GM23338 (cell line): ENCODE measurements around the gene RNLS. TPM values are rescaled to one million over a fixed set of nuclear protein-coding genes. Genes with fewer than 3 reads are reported as not detected.

Experiments used
- ATAC-seq: fragments of 200-7000 bp; cut with Tn5 transposase; 3 replicates; pipeline ENCODE4 v1.9.1; 2020
- DNase-seq: peaks from one replicate; pipeline ENCODE4 v3.0.0-alpha.2; 2015; ENCODE audit warnings: low spot score
- H2AFZ ChIP-seq: fragments of 200-600 bp; sonication (generic); 2 replicates; pipeline ENCODE4 v1.8.0; 2016; ENCODE audit warnings: antibody characterized with exemption, mild to moderate bottlenecking, moderate library complexity
- H3F3A ChIP-seq: fragments of 200-600 bp; sonication (generic); replicated peaks from 2 replicates; pipeline ENCODE4 v1.8.0; 2017; ENCODE audit warnings: antibody characterized with exemption, mixed run types, low read depth
- H3K27ac ChIP-seq: fragments of 200-600 bp; sonication (generic); 2 replicates; pipeline ENCODE4 v1.6.1; 2016; ENCODE audit warnings: low read depth
- H3K27me3 ChIP-seq: fragments of 200-600 bp; sonication (generic); 2 replicates; pipeline ENCODE4 v1.8.0; 2016; ENCODE audit warnings: mild to moderate bottlenecking, mixed run types, moderate library complexity; ENCODE audit not compliant: insufficient read depth
- H3K36me3 ChIP-seq: fragments of 200-600 bp; sonication (generic); 2 replicates; pipeline ENCODE4 v1.8.0; 2016; ENCODE audit warnings: mild to moderate bottlenecking; ENCODE audit not compliant: insufficient read depth
- H3K4me1 ChIP-seq: fragments of 200-600 bp; sonication (generic); 2 replicates; pipeline ENCODE4 v1.8.0; 2016; ENCODE audit warnings: mild to moderate bottlenecking, moderate library complexity; ENCODE audit not compliant: insufficient read depth
- H3K4me2 ChIP-seq: fragments of 200-600 bp; sonication (generic); 2 replicates; pipeline ENCODE4 v1.7.1; 2017; ENCODE audit warnings: mixed run types
- H3K4me3 ChIP-seq: fragments of 200-600 bp; sonication (generic); 2 replicates; pipeline ENCODE4 v1.6.1; 2016; ENCODE audit warnings: mixed run types
- H3K79me2 ChIP-seq: fragments of 200-600 bp; sonication (generic); replicated peaks from 2 replicates; pipeline ENCODE4 v1.8.0; 2017; ENCODE audit warnings: mild to moderate bottlenecking; ENCODE audit not compliant: insufficient read depth
- H3K9me2 ChIP-seq: fragments of 200-600 bp; sonication (generic); 2 replicates; pipeline ENCODE4 v1.8.0; 2017; ENCODE audit not compliant: insufficient read depth
- H4K20me1 ChIP-seq: fragments of 200-600 bp; sonication (generic); replicated peaks from 2 replicates; pipeline ENCODE4 v1.8.0; 2017; ENCODE audit warnings: mild to moderate bottlenecking; ENCODE audit not compliant: insufficient read depth
- H3K27ac Mint-ChIP-seq: 2 replicates; pipeline ENCODE4 v1.8.0; 2020; ENCODE audit warnings: inconsistent platforms, mild to moderate bottlenecking, moderate library complexity, mixed read lengths
- H3K27me3 Mint-ChIP-seq: 3 replicates; pipeline ENCODE4 v1.8.0; 2022; ENCODE audit warnings: low read depth, mild to moderate bottlenecking, moderate library complexity, mixed read lengths, inconsistent platforms; ENCODE audit not compliant: insufficient read depth, poor library complexity
- H3K36me3 Mint-ChIP-seq: 3 replicates; pipeline ENCODE4 v1.8.0; 2021; ENCODE audit warnings: low read depth, mild to moderate bottlenecking, inconsistent platforms, moderate library complexity, mixed read lengths
- H3K4me1 Mint-ChIP-seq: 3 replicates; pipeline ENCODE4 v1.8.0; 2020; ENCODE audit warnings: mild to moderate bottlenecking, inconsistent platforms, mixed read lengths
- H3K4me3 Mint-ChIP-seq: 3 replicates; pipeline ENCODE4 v1.8.0; 2021; ENCODE audit warnings: moderate library complexity, mild to moderate bottlenecking, inconsistent platforms, mixed read lengths
- H3K9me3 Mint-ChIP-seq: 3 replicates; pipeline ENCODE4 v1.8.0; 2020; ENCODE audit warnings: moderate library complexity, mild to moderate bottlenecking, inconsistent platforms, mixed read lengths
- CREB1 ChIP-seq: fragments of 250-450 bp; sonication (Bioruptor Pico); IDR thresholded peaks from 2 replicates; pipeline ENCODE4 v1.5.0; 2020; ENCODE audit warnings: low read depth, mild to moderate bottlenecking, moderate library complexity
- JUNB ChIP-seq: IDR thresholded peaks from one replicate; pipeline ENCODE4 v1.6.1; 2016; ENCODE audit warnings: antibody characterized with exemption; ENCODE audit not compliant: unreplicated experiment
- NANOG ChIP-seq: IDR thresholded peaks from 2 replicates; pipeline ENCODE4 v1.6.1; 2016; ENCODE audit warnings: antibody characterized with exemption, borderline replicate concordance
- STAT1 ChIP-seq: IDR thresholded peaks from one replicate; pipeline ENCODE4 v1.6.1; 2016; ENCODE audit warnings: antibody characterized with exemption; ENCODE audit not compliant: unreplicated experiment
- polyA plus RNA-seq: library from polyadenylated mRNA; unstranded; fragments of >200 nt; fragmentation: Nextera tagmentation; extraction: Ambion mirVana; gene quantifications from 2 replicates; pipeline ENCODE4 v1.2.1, GENCODE V29; 2016
- total RNA-seq: library from RNA; depleted of rRNA; stranded (reverse); fragments of >200 nt; shearing (Covaris generic); gene quantifications from 2 replicates; pipeline ENCODE4 v1.2.3, GENCODE V29; 2014
- TF ChIP-seq, protein P1 (sequence below): IDR thresholded peaks from one replicate; pipeline ENCODE4 v1.6.1; 2018; ENCODE audit warnings: antibody characterized with exemption; ENCODE audit not compliant: unreplicated experiment
- TF ChIP-seq, protein P2 (sequence below): fragments of 250-450 bp; sonication (Bioruptor Pico); IDR thresholded peaks from 2 replicates; pipeline ENCODE4 v1.5.0; 2020; ENCODE audit warnings: mild to moderate bottlenecking, moderate library complexity

RNLS gene
- total and polyA plus RNA-seq, 2 experiments from 2014 or later = 8.8 to 15.2 TPM

DNA sequence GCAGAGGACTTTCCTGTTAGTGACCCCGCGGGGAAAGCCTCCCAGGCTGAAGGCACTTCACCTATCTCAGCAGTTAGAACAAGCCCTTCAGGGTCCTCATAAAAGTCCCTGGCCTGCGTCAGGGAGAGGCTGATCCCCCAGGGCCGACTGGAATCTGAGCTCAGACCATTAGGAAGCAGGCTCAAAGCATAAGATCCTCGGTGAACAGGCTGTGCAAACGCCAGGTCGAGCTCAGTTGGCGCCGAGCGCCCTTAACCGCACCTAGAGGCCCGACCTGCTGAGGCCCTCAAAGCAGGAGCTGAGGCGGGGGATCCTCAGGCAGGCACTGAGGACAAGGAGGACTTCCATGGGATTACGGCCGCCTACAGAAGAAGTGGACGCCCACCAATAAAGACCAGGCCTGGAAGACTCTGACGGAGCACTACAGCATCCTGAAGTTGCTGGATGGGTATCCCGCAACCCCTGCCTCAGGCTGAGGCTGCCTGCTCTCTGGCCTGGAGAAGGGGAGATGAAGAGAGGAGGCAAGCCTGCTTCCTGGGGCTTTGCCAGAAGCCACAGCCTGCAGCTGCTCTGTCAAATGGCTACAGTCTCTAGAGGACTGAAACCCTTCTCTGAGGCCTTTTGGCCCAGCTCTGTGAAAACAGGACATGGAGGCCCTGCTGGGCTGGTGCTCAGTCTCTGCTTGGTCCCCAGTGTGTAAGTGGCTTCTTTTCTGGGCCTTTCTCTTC is 33.3 kb upstream of the RNLS start (continued):
- TF ChIP-seq, protein P1, sequence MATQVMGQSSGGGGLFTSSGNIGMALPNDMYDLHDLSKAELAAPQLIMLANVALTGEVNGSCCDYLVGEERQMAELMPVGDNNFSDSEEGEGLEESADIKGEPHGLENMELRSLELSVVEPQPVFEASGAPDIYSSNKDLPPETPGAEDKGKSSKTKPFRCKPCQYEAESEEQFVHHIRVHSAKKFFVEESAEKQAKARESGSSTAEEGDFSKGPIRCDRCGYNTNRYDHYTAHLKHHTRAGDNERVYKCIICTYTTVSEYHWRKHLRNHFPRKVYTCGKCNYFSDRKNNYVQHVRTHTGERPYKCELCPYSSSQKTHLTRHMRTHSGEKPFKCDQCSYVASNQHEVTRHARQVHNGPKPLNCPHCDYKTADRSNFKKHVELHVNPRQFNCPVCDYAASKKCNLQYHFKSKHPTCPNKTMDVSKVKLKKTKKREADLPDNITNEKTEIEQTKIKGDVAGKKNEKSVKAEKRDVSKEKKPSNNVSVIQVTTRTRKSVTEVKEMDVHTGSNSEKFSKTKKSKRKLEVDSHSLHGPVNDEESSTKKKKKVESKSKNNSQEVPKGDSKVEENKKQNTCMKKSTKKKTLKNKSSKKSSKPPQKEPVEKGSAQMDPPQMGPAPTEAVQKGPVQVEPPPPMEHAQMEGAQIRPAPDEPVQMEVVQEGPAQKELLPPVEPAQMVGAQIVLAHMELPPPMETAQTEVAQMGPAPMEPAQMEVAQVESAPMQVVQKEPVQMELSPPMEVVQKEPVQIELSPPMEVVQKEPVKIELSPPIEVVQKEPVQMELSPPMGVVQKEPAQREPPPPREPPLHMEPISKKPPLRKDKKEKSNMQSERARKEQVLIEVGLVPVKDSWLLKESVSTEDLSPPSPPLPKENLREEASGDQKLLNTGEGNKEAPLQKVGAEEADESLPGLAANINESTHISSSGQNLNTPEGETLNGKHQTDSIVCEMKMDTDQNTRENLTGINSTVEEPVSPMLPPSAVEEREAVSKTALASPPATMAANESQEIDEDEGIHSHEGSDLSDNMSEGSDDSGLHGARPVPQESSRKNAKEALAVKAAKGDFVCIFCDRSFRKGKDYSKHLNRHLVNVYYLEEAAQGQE = no peak

DNA sequence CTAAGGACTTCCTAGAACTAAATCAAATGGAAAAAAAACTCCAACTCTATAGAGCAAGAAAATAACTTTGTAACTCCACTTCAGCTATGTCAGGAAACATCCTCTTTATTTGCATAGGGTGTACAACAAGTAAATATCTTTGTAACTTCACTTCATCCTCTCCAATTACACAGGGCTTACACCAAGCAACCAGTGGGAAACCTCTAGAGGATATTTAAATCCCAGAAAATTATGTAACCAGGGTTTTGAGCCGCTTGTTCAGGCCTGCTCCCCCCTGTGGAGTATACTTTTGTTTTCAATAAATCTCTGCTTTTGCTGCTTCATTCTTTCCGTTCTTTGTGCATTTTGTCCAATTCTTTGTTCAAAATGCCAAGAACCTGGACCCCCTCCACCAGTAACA is 25.7 kb upstream of the RNLS start:
- H3K27ac ChIP-seq = no peak overlapping the region
- Mint-ChIP-seq H3K36me3 (no peaks in the 10 kb centered on the region), H3K27ac (no peak overlapping the region)

More for the DNA sequence above, 25.7 kb upstream of the RNLS start:
- Histone ChIP-seq H4K20me1 (no peaks in the 10 kb centered on the region), H3K4me1 (no peaks in the 10 kb centered on the region), H3K4me3 (no peak overlapping the region), H3K4me2 (no peak overlapping the region), H3K27me3 (no peaks in the 10 kb centered on the region), H2AFZ (no peak overlapping the region), H3K9me2 (no peaks in the 10 kb centered on the region), H3K36me3 (no peaks in the 10 kb centered on the region), H3K79me2 (no peaks in the 10 kb centered on the region), H3F3A (no peaks in the 10 kb centered on the region)
- no peak for TF ChIP-seq CREB1 (CRISPR knock-in tag)
- no peak for TF ChIP-seq JUNB
- TF ChIP-seq, protein P2, sequence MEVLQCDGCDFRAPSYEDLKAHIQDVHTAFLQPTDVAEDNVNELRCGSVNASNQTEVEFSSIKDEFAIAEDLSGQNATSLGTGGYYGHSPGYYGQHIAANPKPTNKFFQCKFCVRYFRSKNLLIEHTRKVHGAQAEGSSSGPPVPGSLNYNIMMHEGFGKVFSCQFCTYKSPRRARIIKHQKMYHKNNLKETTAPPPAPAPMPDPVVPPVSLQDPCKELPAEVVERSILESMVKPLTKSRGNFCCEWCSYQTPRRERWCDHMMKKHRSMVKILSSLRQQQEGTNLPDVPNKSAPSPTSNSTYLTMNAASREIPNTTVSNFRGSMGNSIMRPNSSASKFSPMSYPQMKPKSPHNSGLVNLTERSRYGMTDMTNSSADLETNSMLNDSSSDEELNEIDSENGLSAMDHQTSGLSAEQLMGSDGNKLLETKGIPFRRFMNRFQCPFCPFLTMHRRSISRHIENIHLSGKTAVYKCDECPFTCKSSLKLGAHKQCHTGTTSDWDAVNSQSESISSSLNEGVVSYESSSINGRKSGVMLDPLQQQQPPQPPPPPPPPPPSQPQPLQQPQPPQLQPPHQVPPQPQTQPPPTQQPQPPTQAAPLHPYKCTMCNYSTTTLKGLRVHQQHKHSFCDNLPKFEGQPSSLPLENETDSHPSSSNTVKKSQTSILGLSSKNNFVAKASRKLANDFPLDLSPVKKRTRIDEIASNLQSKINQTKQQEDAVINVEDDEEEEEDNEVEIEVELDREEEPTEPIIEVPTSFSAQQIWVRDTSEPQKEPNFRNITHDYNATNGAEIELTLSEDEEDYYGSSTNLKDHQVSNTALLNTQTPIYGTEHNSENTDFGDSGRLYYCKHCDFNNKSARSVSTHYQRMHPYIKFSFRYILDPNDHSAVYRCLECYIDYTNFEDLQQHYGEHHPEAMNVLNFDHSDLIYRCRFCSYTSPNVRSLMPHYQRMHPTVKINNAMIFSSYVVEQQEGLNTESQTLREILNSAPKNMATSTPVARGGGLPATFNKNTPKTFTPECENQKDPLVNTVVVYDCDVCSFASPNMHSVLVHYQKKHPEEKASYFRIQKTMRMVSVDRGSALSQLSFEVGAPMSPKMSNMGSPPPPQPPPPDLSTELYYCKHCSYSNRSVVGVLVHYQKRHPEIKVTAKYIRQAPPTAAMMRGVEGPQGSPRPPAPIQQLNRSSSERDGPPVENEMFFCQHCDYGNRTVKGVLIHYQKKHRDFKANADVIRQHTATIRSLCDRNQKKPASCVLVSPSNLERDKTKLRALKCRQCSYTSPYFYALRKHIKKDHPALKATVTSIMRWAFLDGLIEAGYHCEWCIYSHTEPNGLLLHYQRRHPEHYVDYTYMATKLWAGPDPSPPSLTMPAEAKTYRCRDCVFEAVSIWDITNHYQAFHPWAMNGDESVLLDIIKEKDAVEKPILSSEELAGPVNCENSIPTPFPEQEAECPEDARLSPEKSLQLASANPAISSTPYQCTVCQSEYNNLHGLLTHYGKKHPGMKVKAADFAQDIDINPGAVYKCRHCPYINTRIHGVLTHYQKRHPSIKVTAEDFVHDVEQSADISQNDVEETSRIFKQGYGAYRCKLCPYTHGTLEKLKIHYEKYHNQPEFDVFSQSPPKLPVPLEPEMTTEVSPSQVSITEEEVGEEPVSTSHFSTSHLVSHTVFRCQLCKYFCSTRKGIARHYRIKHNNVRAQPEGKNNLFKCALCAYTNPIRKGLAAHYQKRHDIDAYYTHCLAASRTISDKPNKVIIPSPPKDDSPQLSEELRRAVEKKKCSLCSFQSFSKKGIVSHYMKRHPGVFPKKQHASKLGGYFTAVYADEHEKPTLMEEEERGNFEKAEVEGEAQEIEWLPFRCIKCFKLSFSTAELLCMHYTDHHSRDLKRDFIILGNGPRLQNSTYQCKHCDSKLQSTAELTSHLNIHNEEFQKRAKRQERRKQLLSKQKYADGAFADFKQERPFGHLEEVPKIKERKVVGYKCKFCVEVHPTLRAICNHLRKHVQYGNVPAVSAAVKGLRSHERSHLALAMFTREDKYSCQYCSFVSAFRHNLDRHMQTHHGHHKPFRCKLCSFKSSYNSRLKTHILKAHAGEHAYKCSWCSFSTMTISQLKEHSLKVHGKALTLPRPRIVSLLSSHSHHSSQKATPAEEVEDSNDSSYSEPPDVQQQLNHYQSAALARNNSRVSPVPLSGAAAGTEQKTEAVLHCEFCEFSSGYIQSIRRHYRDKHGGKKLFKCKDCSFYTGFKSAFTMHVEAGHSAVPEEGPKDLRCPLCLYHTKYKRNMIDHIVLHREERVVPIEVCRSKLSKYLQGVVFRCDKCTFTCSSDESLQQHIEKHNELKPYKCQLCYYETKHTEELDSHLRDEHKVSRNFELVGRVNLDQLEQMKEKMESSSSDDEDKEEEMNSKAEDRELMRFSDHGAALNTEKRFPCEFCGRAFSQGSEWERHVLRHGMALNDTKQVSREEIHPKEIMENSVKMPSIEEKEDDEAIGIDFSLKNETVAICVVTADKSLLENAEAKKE = no peak
- TF ChIP-seq, protein P1 = no peak
- TF ChIP-seq NANOG = no peak
- TF ChIP-seq STAT1 = no peak
- ATAC-seq (no peak), DNase-seq (no peak)
- Mint-ChIP-seq H3K9me3 (no peaks in the 10 kb centered on the region), H3K4me1 (no peaks in the 10 kb centered on the region), H3K4me3 (no peak overlapping the region), H3K27me3 (no peaks in the 10 kb centered on the region)
